Jurkat, Clone E6-1 (cell line): ENCODE measurements around the gene TENM4.

Experiments used
- DNase-seq: peaks from one replicate; pipeline ENCODE4 v3.0.0-alpha.2; 2011; ENCODE audit warnings: low read depth, low spot score
- H3K4me3 ChIP-seq: 2 replicates; pipeline ENCODE4 v1.5.1; 2011; ENCODE audit warnings: mild to moderate bottlenecking, low read length, control low read depth, moderate library complexity

The TENM4 gene

DNA sequence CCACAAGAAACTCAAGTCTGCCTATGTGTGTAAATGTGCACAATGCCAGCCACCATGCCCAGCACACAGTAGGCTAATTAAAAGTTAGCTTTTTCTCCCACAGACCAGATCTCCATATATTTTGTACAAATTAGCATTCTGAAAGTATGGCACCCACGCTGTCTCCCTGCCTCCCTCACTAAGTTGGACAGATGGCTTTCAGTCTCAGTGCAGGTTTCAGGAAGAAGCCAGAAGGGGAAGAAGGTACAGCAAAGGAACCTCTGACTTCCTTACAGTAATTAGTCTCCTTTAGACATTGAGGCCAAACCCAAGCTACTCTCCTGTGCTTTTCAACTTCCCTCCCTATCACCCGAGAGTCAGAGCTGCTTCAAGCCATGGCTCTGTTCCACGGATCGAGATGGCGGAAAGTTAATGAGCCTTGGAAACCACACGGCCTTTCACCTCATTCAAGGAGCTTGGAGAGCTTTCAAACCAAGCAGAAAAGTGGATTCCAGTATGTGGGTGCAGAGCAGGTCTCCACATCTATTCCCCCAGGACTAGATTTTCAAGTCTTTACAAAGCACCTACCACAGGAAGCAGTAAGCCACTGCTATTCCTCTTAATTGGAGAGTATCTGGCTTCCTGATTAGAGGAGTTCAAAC is 645.1 kb downstream of the TENM4 start:
- DNase-seq: no peak

DNA sequence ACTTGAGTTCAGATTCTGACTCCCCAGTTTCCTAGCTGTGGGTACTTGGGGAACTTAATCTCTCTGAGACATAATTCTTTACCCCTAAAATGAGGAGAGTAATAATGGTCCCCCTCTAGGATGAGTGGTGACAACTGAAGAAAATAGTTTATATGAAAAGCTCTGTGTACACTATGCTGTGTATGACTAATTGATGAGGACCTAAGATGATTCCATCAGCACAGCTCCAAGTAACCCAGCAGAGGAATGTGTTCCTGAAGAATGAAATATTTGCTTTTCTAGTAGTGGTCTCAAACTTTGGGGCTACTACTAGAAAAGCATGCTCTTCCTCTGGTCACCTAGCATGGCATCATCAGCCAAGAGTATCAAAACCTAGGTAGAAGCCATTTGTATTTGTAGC is 648.9 kb downstream of the TENM4 start:
- DNase-seq: no peak
- no peak overlapping the region for H3K4me3 ChIP-seq

More for the DNA sequence above, 645.1 kb downstream of the TENM4 start:
- no peak overlapping the region for H3K4me3 ChIP-seq

DNA sequence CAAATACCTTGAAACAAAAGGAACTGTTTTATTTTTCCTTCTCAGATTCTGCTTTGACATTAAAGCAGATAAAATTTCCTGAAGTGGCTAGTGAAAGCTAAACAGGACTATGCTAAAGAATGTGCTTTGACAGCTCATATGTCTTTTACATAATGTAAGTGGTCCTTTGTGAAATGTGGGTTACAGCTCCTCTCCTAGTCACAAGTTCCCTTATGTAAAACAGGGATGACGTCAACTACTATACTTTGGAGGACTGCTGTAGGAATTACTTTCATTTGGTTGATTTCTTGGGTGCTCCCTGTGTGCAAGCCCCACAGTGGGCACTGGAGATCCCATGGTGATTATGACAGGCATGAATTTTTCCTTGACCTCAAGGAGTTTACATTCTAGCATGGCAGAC is 649.6 kb downstream of the TENM4 start:
- DNase-seq: no peak
- H3K4me3 ChIP-seq: no peak overlapping the region

DNA sequence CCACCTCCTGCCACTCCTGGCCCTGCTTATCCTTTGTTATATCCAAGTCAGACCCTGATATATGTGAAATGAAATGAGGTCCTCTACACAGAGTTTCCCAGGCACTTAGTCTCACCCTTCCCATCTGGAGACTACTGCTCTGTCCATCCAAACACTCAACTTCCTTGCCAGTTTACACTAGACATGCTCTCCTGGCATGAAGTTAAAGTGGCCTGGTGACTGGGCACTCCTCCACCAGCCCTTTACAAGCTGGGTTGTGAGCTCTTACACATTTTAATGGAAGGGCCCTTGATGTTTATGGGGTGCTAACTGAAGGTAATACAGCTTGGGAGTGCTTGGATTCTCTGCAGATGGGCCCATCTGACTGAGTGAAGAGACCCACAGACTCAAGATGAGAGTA is 650.0 kb downstream of the TENM4 start:
- DNase-seq: no peak

DNA sequence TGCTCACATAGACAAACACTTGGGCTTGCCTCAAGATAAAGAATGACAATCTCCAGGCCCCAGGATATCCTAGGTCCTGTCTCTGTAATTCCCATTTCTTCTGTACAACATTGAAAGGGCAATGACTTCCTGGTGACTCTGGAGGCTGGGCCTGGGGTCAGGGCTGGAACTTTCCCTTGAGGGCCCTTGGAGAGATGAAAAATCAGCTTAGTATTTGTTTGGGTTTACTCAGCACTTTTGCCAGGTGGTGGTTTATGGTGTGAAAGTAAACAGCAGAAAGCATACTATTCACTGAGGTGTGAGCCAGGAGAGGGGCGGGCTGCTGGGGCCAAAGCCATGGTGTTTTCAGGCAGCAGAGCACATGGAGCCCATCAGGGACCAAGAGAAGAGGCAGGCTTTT is 651.5 kb downstream of the TENM4 start:
- DNase-seq: no peak

More for the DNA sequence above, 650.0 kb downstream of the TENM4 start:
- no peak overlapping the region for H3K4me3 ChIP-seq

DNA sequence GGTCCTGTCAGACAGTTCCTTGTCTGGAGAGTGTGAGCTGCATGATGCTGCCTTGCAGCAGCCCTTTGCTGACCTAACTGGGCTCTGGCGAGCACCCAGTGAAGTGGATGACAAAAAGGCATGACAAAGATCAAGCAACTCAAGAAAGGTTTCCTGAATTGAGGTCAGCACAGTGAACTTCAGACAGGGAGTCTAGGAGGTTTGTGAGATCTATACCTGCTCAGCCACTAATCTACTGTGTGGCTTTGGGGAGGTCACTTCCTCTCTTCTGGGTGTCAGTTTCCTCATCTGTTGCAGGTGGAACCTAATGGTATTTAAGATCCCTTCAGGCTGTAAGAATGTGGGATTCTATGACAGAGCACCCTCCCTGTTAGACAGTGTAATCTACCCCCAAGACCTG is 652.3 kb downstream of the TENM4 start:
- no peak overlapping the region for H3K4me3 ChIP-seq
- DNase-seq: no peak

More for the DNA sequence above, 651.5 kb downstream of the TENM4 start:
- H3K4me3 ChIP-seq: no peak overlapping the region

DNA sequence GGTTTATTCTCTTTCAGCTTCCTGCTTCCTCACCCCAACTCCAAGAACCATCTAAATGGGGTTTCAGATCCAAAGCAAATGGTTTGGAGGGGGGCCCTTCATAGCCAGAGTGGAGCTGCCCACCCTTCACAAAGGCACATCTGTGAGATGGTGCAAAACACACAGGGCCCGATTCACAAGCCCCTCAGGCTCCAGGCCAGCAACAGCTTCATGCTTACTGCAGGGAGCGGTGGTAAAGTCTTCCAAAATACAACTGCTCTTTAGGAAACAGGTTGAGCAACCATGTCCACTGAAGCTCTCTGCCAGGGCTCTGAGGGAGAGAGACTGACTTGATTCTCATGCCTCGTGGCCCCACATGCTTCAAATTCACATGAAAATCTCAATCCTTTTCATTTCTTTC is 653.1 kb downstream of the TENM4 start:
- DNase-seq: no peak
- H3K4me3 ChIP-seq: no peak overlapping the region

DNA sequence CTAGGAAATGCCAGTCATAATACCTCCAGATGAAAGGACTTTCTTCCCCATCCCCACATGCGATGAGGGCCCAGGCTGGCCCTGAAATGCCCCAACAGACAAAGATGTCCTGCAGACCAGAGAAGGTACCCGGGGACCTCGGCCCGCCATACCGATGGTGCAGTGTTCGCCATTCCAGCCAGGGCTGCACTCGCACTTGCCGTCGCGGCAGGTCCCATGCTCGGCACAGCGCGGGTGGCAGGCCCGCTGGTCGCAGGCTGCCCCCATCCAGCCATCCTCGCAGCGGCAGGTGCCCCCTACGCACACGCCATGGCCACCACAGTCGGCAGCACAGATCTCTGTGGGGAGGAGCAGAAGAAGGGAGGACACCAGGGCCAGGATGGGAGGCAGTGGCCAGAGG is 654.1 kb downstream of the TENM4 start:
- no peak overlapping the region for H3K4me3 ChIP-seq
- DNase-seq: no peak

DNA sequence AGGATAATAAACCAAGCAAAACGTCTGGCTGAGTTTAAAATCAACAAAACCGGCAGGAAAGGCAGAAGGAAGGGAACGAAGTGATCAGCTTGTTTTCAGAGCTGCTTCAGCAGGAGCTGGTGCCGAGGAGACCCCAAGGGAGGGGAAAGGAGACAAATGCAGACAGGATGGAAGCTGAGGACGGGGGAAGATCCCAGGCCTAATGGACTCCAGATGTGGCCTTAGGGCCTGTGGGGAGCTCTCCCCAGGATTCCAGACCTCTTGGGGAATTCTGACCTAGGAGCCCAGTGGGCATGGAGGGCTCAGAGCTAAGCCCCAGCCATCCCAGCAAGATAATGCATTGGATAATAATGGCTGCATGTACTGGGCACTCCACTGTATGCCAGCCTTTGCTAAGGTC is 654.7 kb downstream of the TENM4 start:
- DNase-seq: no peak
- no peak overlapping the region for H3K4me3 ChIP-seq

DNA sequence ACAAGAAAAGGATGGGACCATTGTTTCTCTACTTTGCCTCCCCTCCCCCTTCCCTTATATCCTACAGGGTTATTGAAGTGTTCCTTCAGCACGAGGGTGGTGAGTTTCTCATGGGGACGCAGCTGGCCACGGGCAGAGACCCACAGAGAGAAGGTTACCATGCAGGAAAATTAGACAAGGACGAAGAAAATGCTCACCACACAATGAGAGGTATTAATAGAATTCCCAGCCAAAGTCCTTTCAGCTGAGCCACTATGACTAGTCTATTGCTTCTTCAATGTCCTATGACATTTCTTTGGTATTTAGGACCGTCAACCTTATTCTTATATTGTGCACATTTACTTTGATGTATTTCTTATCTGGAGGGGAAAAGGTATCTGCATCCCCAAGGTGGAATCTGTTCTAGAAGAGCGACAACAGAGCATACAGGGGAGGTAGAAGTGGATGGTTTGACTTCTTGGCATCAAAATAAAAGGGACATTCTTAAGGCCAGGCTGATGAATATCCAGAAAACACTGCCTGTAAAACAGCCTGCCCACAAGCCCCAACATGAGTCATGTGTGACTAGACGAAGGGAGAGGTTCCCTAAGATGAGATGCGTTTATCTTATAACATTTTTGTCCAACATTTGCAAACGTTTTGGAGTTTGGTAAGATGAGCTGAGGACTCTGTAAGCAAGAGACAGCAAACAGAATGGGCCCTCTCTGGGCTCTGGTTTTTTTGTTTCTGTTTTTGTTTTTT is 656.3 kb downstream of the TENM4 start:
- no peak overlapping the region for H3K4me3 ChIP-seq
- no peak for DNase-seq

DNA sequence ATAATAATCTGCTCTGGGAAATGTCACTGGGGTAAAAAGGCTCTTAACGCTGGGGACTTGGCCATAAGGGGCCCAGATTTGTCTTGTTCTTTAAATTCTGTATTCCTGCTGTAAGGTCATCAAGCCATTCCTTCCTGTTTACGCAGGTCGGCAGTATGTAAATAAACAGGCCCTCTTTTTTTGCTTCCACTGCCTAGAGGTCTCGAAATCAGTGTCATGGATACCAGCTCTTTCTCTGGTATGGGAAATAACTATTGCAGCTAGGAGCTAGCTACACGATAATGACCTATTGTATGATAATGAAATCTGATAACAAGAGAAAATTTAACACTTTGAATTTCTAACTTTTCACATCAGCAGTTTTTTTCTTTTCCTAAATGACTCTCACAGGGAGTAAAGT is 657.0 kb downstream of the TENM4 start:
- H3K4me3 ChIP-seq: no peak overlapping the region
- DNase-seq: no peak

DNA sequence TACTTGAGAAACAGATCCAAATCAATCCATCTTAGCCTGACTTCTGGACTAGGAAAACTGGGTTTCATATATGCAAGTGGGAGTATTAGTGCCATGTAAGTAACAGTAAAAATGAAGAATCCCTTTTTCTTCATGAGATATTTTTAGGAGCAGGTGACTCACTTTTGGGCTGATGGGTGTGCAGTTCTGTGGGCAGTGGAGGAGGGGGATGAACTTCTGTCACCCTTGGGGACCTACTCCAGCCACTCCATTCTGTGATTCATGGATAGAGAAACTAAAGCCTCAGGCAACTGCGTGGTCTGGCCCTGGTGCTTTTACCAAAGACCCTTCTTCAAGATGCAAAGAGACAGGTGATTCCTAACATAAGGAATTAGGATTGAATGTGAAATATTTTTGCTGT is 657.5 kb downstream of the TENM4 start:
- DNase-seq: no peak

DNA sequence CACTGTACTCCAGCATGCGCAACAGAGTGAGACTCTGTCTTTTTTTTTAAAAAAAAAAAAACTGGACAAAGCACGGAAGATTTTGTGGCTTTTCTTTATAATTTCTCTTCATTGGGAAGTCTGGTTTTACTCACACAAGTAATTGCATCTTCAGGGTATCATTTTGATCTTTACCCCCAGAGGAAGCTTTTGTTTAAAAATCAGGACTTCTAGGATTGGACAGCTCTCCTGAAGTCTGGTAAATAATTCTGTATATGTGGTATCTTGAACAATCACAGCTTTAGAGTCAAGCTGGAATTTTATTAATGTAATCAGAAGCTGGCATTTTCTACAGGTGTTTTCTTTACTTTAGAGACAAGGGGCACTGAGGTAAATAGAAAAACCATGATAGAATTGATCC is 658.1 kb downstream of the TENM4 start:
- H3K4me3 ChIP-seq: no peak overlapping the region
- no peak for DNase-seq

More for the DNA sequence above, 657.5 kb downstream of the TENM4 start:
- no peak overlapping the region for H3K4me3 ChIP-seq

DNA sequence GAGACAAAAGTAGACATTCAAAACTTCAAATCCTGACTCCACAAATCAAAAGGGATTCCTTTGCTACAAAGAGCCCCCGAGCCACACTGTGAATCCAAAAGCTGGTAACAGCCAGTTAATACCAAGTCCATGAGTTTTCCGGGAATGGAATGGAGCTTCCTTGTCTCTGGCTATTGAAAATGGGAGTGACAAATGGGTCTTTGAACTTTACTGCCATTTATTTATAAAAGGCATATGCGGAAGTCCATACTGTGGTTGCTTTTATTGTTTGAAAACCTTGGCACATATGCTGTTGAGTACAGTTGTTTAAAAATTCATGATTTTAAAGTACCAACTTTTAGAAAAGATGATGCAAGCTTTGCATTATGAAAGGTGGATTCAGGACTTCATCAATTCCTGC is 659.9 kb downstream of the TENM4 start:
- no peak for DNase-seq
- H3K4me3 ChIP-seq: no peak overlapping the region

DNA sequence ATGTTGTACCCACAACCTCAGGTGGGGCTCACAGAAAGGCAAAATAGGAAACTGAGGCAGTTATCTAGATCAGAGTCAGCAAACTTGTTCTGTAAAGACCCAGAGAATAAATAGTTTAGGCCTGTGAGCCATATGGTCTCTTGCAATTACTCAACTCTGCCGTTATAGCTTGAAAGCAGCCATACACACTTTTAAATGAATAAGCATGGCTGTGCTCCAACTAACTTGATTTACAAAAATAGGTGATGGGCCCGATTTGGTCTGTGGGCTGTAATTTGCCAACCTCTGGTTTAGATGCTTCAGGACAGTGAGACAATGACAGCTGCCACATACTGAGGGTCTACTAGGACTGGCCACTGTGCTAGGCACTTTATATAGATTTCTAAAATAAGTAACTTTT is 667.3 kb downstream of the TENM4 start:
- no peak for DNase-seq
- no peak overlapping the region for H3K4me3 ChIP-seq

DNA sequence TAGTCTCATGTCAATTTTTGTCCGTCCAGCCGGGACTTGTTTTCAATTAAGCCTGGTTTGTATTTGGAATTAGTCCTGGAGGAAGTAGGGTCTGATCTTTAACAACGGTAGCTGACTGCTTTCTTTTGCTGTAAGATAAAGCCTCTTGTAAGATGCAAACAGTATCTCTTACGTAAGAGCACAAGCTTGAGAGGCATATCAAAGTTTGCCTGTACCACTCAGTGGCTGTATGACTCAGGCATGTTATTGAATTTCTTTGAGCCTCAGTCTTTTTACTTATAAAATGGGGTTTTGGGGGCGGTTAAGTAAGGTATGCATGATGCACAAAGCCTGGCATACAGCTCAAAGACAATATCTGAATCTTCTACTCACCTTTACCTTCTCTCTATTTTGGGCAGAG is 667.8 kb downstream of the TENM4 start:
- no peak for DNase-seq

DNA sequence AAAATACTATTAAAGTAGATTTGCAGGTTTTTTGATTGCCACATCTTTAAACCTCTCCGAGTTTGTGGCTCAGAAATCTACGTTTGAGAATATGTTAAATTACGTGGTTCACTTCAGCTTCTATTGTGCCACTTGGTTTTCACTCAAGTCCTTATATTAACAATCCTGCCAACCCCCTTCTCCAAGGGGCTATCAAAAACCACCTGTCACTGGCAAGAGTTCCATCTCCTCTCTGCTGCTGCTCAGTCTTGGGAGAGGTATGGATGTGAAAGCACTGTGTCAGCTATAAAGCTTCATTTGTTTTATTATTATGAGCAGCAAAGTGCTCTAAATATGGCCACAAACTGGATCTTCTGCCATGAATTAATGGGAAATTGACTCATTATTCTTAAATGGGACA is 668.6 kb downstream of the TENM4 start:
- H3K4me3 ChIP-seq: no peak overlapping the region
- no peak for DNase-seq

More for the DNA sequence above, 667.8 kb downstream of the TENM4 start:
- no peak overlapping the region for H3K4me3 ChIP-seq

DNA sequence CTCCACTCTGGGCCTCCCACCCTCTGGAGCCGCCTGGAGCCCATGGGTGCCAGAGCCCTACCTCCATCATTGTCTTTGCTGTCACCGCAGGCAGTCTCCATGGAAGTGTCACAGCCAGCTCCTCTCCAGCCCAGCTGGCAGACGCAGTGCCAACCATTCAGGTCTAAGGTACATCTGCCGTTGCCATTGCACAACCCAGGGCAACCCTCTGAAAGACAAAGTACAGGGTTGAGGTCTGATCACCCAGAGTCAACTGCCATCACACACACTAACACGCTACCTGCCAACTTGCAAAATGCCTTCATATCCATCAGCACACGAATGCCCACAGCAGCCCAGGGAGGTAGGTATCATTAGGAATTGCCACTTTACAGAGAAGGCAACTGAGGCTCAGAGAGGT is 669.9 kb downstream of the TENM4 start:
- DNase-seq: no peak
- no peak overlapping the region for H3K4me3 ChIP-seq

DNA sequence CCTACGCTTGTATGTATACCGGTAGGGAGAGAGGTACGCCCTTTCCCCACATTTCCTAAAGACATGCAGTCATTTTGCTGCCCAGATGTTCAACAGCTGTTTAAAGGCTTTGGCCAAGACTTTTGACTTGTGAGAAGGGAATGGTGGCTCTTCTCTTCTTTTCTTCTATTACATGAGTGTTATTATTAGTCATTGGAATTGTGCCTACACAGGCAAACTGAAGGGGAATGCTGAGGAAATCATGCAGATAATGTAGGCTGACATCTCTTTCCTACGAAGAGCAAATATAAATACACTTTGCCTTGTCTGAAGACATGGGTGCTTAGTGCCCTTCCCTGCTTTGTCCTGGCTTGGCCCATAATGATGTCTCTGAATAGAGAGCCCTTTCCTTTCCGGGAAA is 671.9 kb downstream of the TENM4 start:
- DNase-seq: no peak

DNA sequence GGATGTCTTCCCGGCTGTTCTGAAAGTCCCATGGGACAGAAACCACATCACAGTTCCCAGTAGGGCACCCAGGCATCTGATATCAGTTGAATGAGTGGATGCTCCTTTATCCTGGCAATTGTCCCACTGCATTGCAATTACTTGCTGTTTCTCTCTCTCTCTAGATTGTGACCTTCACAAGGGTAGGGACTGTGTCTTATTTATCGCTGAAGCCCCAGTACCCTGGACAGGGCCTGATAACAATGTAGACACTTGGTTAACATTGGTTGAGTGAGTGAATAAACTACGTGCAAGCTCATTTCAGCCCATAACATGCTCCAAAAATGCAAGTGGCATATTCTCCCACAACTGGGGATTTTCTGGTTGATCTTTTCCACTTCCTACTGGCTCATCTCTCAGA is 672.5 kb downstream of the TENM4 start:
- no peak overlapping the region for H3K4me3 ChIP-seq
- DNase-seq: no peak

More for the DNA sequence above, 671.9 kb downstream of the TENM4 start:
- H3K4me3 ChIP-seq: no peak overlapping the region
